CD4-positive, CD25-positive, alpha-beta regulatory T cell (primary cell): Measurements from ENCODE around the gene THSD7A. TPM values are rescaled to one million over a fixed set of nuclear protein-coding genes. Genes with fewer than 3 reads are reported as not detected.
A peak's percentile ranks its signal among the peaks of the same experiment; 100 is the strongest.

Experiments used
- ATAC-seq, 2 donors: fragments of 150-1000 bp; cut with Tn5 transposase; one replicate each; pipeline ENCODE4 v1.10.0; 2021; ENCODE audit warnings: low read depth in 2 of 2, moderate number of reproducible peaks in 2 of 2, moderate library complexity in 1 of 2
- DNase-seq, 3 donors: peaks; one replicate each; pipeline versions ENCODE4 v3.0.0 to v3.0.0-alpha.2; 2012 to 2022; ENCODE audit warnings: mixed read lengths in 1 of 3
- H3K27ac ChIP-seq: one replicate; pipeline ENCODE4 v1.7.0; 2013; ENCODE audit warnings: mild to moderate bottlenecking, low read length; ENCODE audit not compliant: insufficient read depth, poor library complexity, severe bottlenecking
- H3K27me3 ChIP-seq: one replicate; pipeline ENCODE4 v1.7.0; 2013; ENCODE audit warnings: low read length; ENCODE audit not compliant: control insufficient read depth, insufficient read depth
- H3K36me3 ChIP-seq: one replicate; pipeline ENCODE4 v1.7.0; 2013; ENCODE audit warnings: mild to moderate bottlenecking, low read length, moderate library complexity; ENCODE audit not compliant: control insufficient read depth, insufficient read depth
- H3K4me1 ChIP-seq: 2 replicates; pipeline ENCODE4 v1.7.0; 2013; ENCODE audit warnings: mild to moderate bottlenecking, low read length; ENCODE audit not compliant: insufficient read depth, control insufficient read depth, poor library complexity, severe bottlenecking
- H3K4me3 ChIP-seq: one replicate; pipeline ENCODE4 v1.7.0; 2013; ENCODE audit warnings: low read depth, mild to moderate bottlenecking, low read length, moderate library complexity
- H3K9me3 ChIP-seq, 2 experiments: 1 replicate in 1 of 2; 2 replicates in 1 of 2; pipeline ENCODE4 v1.7.0; 2013; ENCODE audit warnings: low read length in 2 of 2, mild to moderate bottlenecking in 1 of 2, moderate library complexity in 1 of 2; ENCODE audit not compliant: control insufficient read depth in 2 of 2
- H3K27ac Mint-ChIP-seq, 3 donors: one replicate each; pipeline ENCODE4 v1.8.0; 2020 to 2022; ENCODE audit warnings: mild to moderate bottlenecking in 3 of 3, mixed read lengths in 3 of 3, moderate library complexity in 2 of 3
- H3K27me3 Mint-ChIP-seq: one replicate; pipeline ENCODE4 v1.8.0; 2022; ENCODE audit warnings: mild to moderate bottlenecking, mixed read lengths
- H3K36me3 Mint-ChIP-seq: one replicate; pipeline ENCODE4 v1.8.0; 2020; ENCODE audit warnings: mixed read lengths
- H3K4me1 Mint-ChIP-seq, 4 donors: one replicate each; pipeline ENCODE4 v1.8.0; 2020 to 2022; ENCODE audit warnings: mixed read lengths in 4 of 4, mild to moderate bottlenecking in 1 of 4
- H3K4me3 Mint-ChIP-seq, 4 donors: one replicate each; pipeline ENCODE4 v1.8.0; 2020 to 2022; ENCODE audit warnings: mild to moderate bottlenecking in 4 of 4, mixed read lengths in 4 of 4, moderate library complexity in 3 of 4
- H3K9me3 Mint-ChIP-seq, 7 donors: one replicate each; pipeline ENCODE4 v1.8.0; 2020 to 2022; ENCODE audit warnings: mixed read lengths in 7 of 7, mild to moderate bottlenecking in 3 of 7, moderate library complexity in 2 of 7
- polyA plus RNA-seq, 4 donors: library from polyadenylated mRNA; unstranded; fragments of 300-500 nt; fragmentation: Illumina TruSeq; gene quantifications; one replicate each; pipeline ENCODE4 v1.2.3, GENCODE V29; 2021
- total RNA-seq: library from RNA; stranded (reverse); gene quantifications from one replicate; pipeline ENCODE4 v1.2.3, GENCODE V29; 2022

The THSD7A gene
- total and polyA plus RNA-seq, 5 donors from 2014 or later, result 0.02 TPM; not detected in 4

DNA sequence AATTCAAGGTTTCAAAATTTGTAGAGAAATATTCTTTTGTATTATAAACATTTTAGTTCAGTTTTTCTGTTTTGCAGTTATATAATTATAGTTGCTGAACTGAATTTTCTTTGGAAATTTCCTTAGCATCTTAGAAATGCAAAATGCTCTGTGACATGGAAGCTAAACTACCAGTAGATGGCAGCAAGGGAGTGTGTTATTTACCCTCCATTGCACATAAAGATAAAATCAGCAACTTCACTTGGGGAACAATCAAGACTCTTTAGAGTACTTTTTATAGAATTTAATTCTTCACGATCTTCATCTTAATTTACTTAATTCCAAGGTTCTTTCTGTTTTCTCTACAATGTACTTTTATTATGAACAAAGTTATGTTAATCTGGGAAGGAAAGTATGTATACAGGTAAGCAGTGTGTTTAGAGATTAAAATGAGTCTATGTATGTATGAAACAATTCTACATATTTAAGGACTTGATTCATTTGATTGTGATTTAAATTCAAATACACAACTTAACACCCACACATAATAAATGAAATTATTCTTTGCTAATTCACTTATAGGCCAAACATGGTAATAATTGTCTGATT is 404.2 kb downstream of the THSD7A start:
- Histone ChIP-seq H3K4me3 (no peak overlapping the region), H3K36me3 (no peaks in the 10 kb centered on the region), H3K27me3 (no peaks in the 10 kb centered on the region), H3K27ac (no peak overlapping the region), H3K4me1 (no peaks in the 10 kb centered on the region), H3K9me3 (no peaks in the 10 kb centered on the region)
- Mint-ChIP-seq H3K9me3 (peaks cover 0 to 1% (median 0%) of the 10 kb centered on the region in 7 donors), H3K36me3 (no peaks in the 10 kb centered on the region), H3K4me3 (no peak overlapping the region), H3K27me3 (no peaks in the 10 kb centered on the region), H3K4me1 (no peaks in the 10 kb centered on the region), H3K27ac (no peak overlapping the region)
- no peak for ATAC-seq
- peak in 2 of 3 donors; percentile 5 to 36 for DNase-seq

DNA sequence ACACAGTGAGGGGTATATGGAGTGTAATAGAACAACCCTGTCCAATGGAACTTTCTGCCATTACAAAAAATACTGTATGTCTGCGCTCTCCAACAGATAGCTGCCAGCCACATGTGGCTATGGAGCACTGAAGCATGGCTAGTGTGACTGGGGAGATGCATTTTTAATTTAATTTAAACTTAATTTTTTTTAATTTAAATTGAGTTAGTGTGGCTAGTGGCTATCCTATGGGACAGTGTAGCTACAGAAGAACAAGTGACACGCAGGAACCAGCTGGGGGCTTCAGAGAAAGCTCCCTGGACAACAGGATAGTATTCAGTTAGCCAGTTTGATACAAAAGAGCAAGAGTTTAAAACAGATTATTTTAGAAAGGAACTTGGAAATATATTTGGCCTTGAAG is 408.0 kb downstream of the THSD7A start:
- no peak overlapping the region for H3K4me3 Mint-ChIP-seq
- peaks cover 0 to 8% (median 0%) of the 10 kb centered on the region in 7 donors for H3K9me3 Mint-ChIP-seq
- no peaks in the 10 kb centered on the region for H3K4me1 Mint-ChIP-seq

DNA sequence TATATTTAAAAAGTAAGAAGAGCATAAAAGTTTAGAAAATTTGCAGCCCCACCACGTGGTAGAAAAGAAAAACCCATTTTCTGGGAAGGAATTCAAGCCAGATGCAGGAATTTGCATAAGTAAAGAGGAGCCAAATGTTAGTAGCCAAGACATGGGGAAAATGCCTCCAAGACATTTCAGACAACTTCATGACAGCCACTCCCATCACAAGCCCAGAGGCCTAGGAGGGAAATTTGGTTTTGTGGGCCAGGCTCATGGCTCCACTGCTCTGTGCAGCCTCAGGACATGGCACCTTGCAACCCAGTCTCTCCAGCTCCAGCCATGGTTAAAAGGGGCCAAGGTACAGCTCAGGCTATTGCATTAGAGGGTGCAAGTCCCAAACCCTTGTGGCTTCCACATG is 411.9 kb downstream of the THSD7A start:
- H3K4me3 ChIP-seq, result no peak overlapping the region
- H3K9me3 ChIP-seq, result no peaks in the 10 kb centered on the region
- H3K4me1 Mint-ChIP-seq, result no peaks in the 10 kb centered on the region
- peaks cover 0 to 8% (median 0%) of the 10 kb centered on the region in 7 donors for H3K9me3 Mint-ChIP-seq
- H3K27ac Mint-ChIP-seq, result no peak overlapping the region
- ATAC-seq (no peak), DNase-seq (no peak)
- H3K4me3 Mint-ChIP-seq, result no peak overlapping the region
- no peaks in the 10 kb centered on the region for H3K4me1 ChIP-seq
- no peaks in the 10 kb centered on the region for H3K36me3 ChIP-seq
- no peaks in the 10 kb centered on the region for H3K36me3 Mint-ChIP-seq
- no peaks in the 10 kb centered on the region for H3K27me3 Mint-ChIP-seq
- no peaks in the 10 kb centered on the region for H3K27me3 ChIP-seq
- no peak overlapping the region for H3K27ac ChIP-seq

More for the DNA sequence above, 408.0 kb downstream of the THSD7A start:
- H3K9me3 ChIP-seq, result no peaks in the 10 kb centered on the region
- ATAC-seq (no peak), DNase-seq (no peak)
- no peaks in the 10 kb centered on the region for H3K36me3 Mint-ChIP-seq
- no peak overlapping the region for H3K4me3 ChIP-seq
- no peaks in the 10 kb centered on the region for H3K36me3 ChIP-seq
- H3K27ac Mint-ChIP-seq, result no peak overlapping the region
- no peaks in the 10 kb centered on the region for H3K27me3 Mint-ChIP-seq
- H3K4me1 ChIP-seq, result no peaks in the 10 kb centered on the region
- no peak overlapping the region for H3K27ac ChIP-seq
- H3K27me3 ChIP-seq, result no peaks in the 10 kb centered on the region

DNA sequence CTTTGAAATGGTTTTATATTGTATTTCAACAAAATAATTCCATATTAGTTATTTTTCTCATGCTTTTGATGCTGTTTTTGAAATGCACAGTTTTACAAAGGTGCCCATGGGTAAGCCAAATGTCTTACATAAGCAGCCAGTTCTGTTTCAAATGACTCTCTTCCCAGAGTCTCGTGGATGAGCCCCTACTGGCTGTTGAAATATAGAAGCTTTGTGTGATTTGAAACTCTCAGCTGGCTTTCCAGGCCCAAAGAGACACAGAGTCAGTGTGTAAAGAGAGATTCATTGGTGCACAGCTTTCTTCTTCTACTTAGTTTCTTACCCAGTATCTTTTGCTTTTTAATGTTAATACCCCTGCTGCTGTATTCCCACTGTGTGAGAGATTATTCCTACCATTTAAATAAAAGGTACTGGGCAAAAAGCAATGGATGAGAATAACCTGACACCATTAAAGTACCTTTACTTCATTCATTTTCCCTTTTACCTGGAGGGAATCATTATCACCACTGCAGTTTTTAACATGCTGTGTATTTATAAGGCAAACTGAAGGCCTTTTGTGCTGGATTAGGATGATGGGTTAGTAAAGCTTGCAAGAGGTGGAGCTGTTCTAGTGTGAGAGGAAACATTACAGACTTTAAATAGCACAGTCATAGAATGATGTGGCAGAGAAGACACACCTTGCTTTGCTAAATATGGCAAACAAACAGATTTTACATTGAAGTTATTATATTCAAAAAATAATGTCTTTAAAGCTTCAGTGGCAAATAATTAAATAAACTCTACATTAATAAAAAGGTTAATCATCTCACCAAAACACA is 415.1 kb downstream of the THSD7A start:
- no peak overlapping the region for H3K27ac Mint-ChIP-seq

DNA sequence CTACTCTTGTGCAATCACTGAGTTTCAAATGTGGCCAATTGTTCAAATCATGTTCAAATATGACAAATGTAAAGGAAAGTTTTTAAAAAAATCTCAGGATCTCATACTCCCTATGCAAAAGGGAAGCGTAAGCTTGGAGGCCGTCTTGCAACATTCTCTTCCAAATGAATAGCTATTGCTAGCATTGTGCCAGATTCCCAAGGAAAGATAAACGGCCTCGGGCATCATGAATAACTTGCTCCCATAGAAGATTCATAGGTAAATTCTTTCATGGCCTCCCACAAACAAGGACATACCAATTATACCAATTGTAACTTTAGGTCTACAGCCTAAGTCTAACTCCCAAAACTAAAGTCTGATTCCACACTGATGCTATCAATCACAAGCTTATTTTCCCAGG is 416.9 kb downstream of the THSD7A start:
- H3K9me3 ChIP-seq, result no peaks in the 10 kb centered on the region
- H3K36me3 Mint-ChIP-seq, result no peaks in the 10 kb centered on the region
- H3K4me1 ChIP-seq, result no peaks in the 10 kb centered on the region
- no peaks in the 10 kb centered on the region for H3K27me3 ChIP-seq
- H3K27ac ChIP-seq, result no peak overlapping the region
- H3K9me3 Mint-ChIP-seq, result peaks cover 0 to 13% (median 0%) of the 10 kb centered on the region in 7 donors
- H3K36me3 ChIP-seq, result no peaks in the 10 kb centered on the region
- H3K4me3 ChIP-seq, result no peak overlapping the region
- H3K27ac Mint-ChIP-seq, result no peak overlapping the region
- no peaks in the 10 kb centered on the region for H3K4me1 Mint-ChIP-seq
- ATAC-seq (no peak), DNase-seq (no peak)
- no peaks in the 10 kb centered on the region for H3K27me3 Mint-ChIP-seq
- H3K4me3 Mint-ChIP-seq, result no peak overlapping the region

More for the DNA sequence above, 415.1 kb downstream of the THSD7A start:
- no peaks in the 10 kb centered on the region for H3K36me3 Mint-ChIP-seq
- Histone ChIP-seq H3K4me3 (no peak overlapping the region), H3K9me3 (no peaks in the 10 kb centered on the region), H3K27me3 (no peaks in the 10 kb centered on the region), H3K36me3 (no peaks in the 10 kb centered on the region), H3K4me1 (no peaks in the 10 kb centered on the region), H3K27ac (no peak overlapping the region)
- DNase-seq, result no peak
- peaks cover 0 to 13% (median 0%) of the 10 kb centered on the region in 7 donors for H3K9me3 Mint-ChIP-seq
- no peak for ATAC-seq
- peak overlapping the region in 1 of 4 donors; percentile 21 for H3K4me3 Mint-ChIP-seq
- H3K4me1 Mint-ChIP-seq, result no peaks in the 10 kb centered on the region
- no peaks in the 10 kb centered on the region for H3K27me3 Mint-ChIP-seq

DNA sequence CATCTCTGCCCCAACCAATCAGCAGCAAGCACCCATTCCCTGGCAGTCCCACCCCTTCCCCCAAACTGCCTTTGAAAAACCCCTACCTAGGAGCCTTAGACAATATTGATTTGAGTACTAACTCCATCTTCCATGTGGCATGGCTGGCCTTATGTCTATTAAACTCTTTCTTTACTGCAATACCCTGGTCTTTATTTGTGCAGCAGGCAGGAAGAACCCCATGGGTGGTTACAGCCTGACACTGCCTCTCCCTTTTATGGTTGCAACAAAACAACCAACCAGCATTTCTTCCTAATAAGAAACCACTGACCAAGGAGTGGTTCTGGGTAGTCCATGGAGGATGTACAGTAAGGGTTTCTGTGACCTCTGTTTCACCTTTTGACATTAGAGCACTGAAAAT is 418.1 kb downstream of the THSD7A start:
- H3K27ac ChIP-seq, result no peak overlapping the region
- no peaks in the 10 kb centered on the region for H3K4me1 ChIP-seq
- H3K27ac Mint-ChIP-seq, result no peak overlapping the region

DNA sequence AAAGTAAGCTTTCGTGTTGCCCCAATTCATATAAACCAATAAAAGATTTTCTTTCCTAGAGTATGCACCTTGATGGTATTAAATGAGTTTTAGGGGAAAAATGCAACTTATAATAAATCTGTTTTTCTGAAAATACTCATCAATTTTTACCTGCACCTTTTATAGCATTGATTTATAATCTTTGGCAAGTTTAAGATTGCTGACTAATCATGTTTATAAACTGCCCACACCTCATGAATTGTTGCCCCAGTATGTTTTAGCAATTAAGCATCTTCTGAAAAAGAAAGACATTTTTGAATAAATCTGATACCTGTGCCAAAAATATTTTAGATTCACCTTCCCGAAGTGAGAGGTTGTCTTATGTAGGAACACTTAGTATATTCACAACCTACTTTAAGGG is 420.0 kb downstream of the THSD7A start:
- Histone ChIP-seq H3K9me3 (no peaks in the 10 kb centered on the region), H3K4me1 (no peaks in the 10 kb centered on the region), H3K4me3 (no peak overlapping the region), H3K36me3 (no peaks in the 10 kb centered on the region), H3K27ac (no peak overlapping the region), H3K27me3 (no peaks in the 10 kb centered on the region)
- peaks cover 0 to 6% (median 2%) of the 10 kb centered on the region in 7 donors for H3K9me3 Mint-ChIP-seq
- no peaks in the 10 kb centered on the region for H3K27me3 Mint-ChIP-seq
- H3K4me1 Mint-ChIP-seq, result no peaks in the 10 kb centered on the region
- H3K27ac Mint-ChIP-seq, result no peak overlapping the region
- no peak overlapping the region for H3K4me3 Mint-ChIP-seq
- H3K36me3 Mint-ChIP-seq, result no peaks in the 10 kb centered on the region
- DNase-seq, result no peak
- no peak for ATAC-seq

More for the DNA sequence above, 418.1 kb downstream of the THSD7A start:
- Histone ChIP-seq H3K36me3 (no peaks in the 10 kb centered on the region), H3K27me3 (no peaks in the 10 kb centered on the region), H3K4me3 (no peak overlapping the region), H3K9me3 (no peaks in the 10 kb centered on the region)
- Mint-ChIP-seq H3K36me3 (no peaks in the 10 kb centered on the region), H3K4me3 (no peak overlapping the region), H3K9me3 (peaks cover 0 to 6% (median 2%) of the 10 kb centered on the region in 7 donors), H3K27me3 (no peaks in the 10 kb centered on the region), H3K4me1 (no peaks in the 10 kb centered on the region)
- DNase-seq, result no peak
- no peak for ATAC-seq
